Glutamatergic neuron (in vitro differentiated cells): ENCODE measurements around the gene EIF2B5. TPM values are rescaled to one million over a fixed set of nuclear protein-coding genes. Genes with fewer than 3 reads are reported as not detected.

Source experiments
- DNase-seq: peaks from one replicate; pipeline ENCODE4 v3.0.0; 2022
- H3K27ac Mint-ChIP-seq: one replicate; pipeline ENCODE4 v1.8.0; 2020; ENCODE audit warnings: mild to moderate bottlenecking, mixed read lengths, inconsistent platforms; ENCODE audit not compliant: unreplicated experiment
- H3K27me3 Mint-ChIP-seq: one replicate; pipeline ENCODE4 v1.8.0; 2020; ENCODE audit warnings: mild to moderate bottlenecking, moderate library complexity, mixed read lengths, inconsistent platforms; ENCODE audit not compliant: unreplicated experiment
- H3K36me3 Mint-ChIP-seq: one replicate; pipeline ENCODE4 v1.8.0; 2020; ENCODE audit warnings: mild to moderate bottlenecking, mixed read lengths, inconsistent platforms; ENCODE audit not compliant: unreplicated experiment
- H3K4me1 Mint-ChIP-seq: one replicate; pipeline ENCODE4 v1.8.0; 2020; ENCODE audit warnings: mild to moderate bottlenecking, low read depth, mixed read lengths, inconsistent platforms; ENCODE audit not compliant: unreplicated experiment
- H3K4me3 Mint-ChIP-seq: one replicate; pipeline ENCODE4 v1.8.0; 2020; ENCODE audit warnings: mild to moderate bottlenecking, mixed read lengths, inconsistent platforms; ENCODE audit not compliant: unreplicated experiment
- H3K9me3 Mint-ChIP-seq: one replicate; pipeline ENCODE4 v1.8.0; 2020; ENCODE audit warnings: mild to moderate bottlenecking, moderate library complexity, mixed read lengths, inconsistent platforms; ENCODE audit not compliant: unreplicated experiment
- total RNA-seq: library from RNA; stranded (reverse); fragmentation: NEBNext Ultra II Directional; extraction: Animal tissue kit (Norgen Biotek cat#: 25700); gene quantifications from one replicate; pipeline ENCODE4 v1.2.1, GENCODE V29; 2021; ENCODE audit not compliant: unreplicated experiment
- TF ChIP-seq, protein P1 (sequence below): fragments of 200-600 bp; sonication (generic); IDR thresholded peaks from one replicate; pipeline ENCODE4 v1.5.0; 2021; ENCODE audit not compliant: partially characterized antibody, unreplicated experiment

EIF2B5 gene
- total RNA-seq, 1 donor from 2014 or later, result 41.6 TPM

DNA sequence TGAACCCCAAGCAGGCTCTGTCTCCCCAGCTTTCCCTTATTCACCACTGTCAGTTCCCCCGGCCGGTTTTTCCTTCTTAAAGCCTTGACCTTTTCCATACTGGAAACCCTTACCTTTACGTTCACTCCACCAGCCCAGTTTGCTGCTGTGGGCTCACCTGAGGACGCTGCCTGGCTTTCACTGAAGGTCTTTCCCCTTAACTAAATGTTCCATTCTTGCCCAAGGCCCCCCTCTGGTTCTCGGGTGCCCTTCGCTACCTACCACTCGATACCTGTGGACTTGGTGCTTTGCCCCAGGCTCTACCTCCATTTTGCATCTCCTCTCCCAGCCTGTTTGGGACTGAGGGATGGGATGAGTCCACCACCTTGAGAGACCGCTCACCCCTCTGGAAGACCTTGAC is 40.3 kb downstream of the EIF2B5 start:
- peaks cover 19% of the 10 kb centered on the region for H3K4me1 Mint-ChIP-seq
- H3K27ac Mint-ChIP-seq, result peak overlapping the region; percentile 86
- peaks cover 11% of the 10 kb centered on the region for H3K36me3 Mint-ChIP-seq

DNA sequence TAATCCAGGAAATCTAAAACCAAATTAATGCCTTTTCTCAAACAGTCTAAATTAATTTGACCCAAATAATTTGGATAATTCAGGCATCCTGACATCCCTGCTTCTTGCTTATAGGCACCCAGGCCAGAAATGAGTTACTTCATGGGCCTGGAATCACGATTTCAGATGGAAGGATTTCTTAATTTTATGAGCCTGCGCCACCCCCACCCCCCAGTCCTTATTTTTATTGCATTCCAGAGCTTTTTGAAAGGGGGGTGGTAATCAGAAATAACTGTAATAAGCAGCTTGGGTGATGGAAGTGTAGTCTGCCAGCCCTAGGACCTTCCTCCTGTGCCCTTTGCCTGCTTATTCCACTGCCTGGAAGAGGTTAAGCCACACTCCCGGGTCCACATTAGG is 40.8 kb downstream of the EIF2B5 start:
- DNase-seq, result no peak
- H3K27me3 Mint-ChIP-seq, result peaks cover 13% of the 10 kb centered on the region
- H3K9me3 Mint-ChIP-seq, result peaks cover 12% of the 10 kb centered on the region
- peak overlapping the region; percentile 86 for H3K27ac Mint-ChIP-seq
- TF ChIP-seq, protein P1, sequence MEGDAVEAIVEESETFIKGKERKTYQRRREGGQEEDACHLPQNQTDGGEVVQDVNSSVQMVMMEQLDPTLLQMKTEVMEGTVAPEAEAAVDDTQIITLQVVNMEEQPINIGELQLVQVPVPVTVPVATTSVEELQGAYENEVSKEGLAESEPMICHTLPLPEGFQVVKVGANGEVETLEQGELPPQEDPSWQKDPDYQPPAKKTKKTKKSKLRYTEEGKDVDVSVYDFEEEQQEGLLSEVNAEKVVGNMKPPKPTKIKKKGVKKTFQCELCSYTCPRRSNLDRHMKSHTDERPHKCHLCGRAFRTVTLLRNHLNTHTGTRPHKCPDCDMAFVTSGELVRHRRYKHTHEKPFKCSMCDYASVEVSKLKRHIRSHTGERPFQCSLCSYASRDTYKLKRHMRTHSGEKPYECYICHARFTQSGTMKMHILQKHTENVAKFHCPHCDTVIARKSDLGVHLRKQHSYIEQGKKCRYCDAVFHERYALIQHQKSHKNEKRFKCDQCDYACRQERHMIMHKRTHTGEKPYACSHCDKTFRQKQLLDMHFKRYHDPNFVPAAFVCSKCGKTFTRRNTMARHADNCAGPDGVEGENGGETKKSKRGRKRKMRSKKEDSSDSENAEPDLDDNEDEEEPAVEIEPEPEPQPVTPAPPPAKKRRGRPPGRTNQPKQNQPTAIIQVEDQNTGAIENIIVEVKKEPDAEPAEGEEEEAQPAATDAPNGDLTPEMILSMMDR, result no peak
- H3K4me1 Mint-ChIP-seq, result peaks cover 19% of the 10 kb centered on the region
- H3K36me3 Mint-ChIP-seq, result peaks cover 8% of the 10 kb centered on the region
- H3K4me3 Mint-ChIP-seq, result peak overlapping the region; percentile 95

More for the DNA sequence above, 40.3 kb downstream of the EIF2B5 start:
- H3K9me3 Mint-ChIP-seq, result peaks cover 12% of the 10 kb centered on the region
- no peak for DNase-seq
- peak overlapping the region; percentile 95 for H3K4me3 Mint-ChIP-seq
- peaks cover 16% of the 10 kb centered on the region for H3K27me3 Mint-ChIP-seq
- TF ChIP-seq, protein P1, result no peak

DNA sequence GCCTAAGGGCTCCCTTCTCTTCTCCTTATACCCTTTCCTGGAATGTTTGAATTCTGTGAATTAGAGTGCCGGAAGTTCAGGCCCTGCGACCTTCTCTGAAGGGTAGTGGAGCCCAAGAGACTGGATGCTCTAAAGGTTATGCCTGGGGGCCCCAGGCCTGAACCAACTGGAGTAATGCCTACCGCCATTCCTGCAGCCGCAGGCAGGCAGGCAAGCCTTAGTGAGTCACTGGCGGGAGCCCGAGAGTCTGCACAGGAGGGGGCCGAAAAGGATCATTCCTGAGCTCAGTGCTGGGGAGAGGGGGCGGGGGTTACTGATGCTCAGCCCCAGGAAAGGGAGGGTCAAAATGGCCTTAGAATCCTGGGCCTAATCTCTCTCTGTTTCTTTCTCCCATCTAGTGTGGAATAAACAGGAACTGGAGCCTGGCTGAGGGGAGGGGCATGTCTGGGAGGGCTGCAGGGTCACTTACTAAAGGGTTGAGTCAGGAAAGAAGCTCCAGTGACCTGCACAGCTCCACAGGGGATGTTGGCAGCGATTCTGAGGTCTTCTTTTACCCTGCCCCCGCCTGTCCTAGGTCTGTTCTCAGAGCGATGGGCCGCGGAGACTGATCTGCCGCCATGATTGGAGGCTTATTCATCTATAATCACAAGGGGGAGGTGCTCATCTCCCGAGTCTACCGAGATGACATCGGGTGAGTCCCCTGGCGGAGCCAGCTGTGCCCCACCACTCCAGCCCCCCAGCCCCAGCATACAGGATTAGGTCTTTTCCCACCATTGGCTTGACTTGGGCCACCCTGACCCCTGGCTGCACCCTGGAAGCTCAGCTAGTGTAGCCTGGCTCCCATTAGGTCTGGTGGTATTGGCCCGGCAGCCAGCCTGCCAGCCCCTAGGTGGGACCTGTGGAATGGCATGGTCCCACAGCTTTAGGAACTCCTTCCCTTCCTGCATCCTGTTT is 41.5 kb downstream of the EIF2B5 start:
- Mint-ChIP-seq H3K27me3 (peaks cover 10% of the 10 kb centered on the region), H3K4me1 (peaks cover 19% of the 10 kb centered on the region), H3K9me3 (peaks cover 12% of the 10 kb centered on the region), H3K27ac (peak overlapping the region; percentile 22), H3K4me3 (peak overlapping the region; percentile 95), H3K36me3 (peaks cover 5% of the 10 kb centered on the region)
- TF ChIP-seq, protein P1, result no peak
- DNase-seq, result no peak

DNA sequence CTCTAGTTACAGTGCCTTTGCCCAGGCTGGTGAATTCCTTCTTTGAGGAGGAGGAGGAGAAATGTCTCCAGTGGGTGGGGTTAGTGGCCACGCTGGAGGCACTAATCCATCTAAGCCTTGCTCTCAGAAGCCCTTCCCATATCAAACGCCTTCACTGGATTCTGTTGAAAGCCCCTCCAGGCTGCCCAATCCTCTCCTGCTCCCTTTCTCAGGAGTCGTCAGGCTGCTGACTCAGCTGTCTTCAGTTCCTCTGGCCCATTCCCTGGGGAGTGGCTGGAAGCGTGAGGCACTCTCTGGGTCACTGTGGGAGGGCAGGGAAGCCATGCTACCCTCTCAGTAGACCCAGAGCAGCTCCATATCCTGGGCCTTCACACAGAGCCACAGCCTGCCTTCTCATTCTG is 42.2 kb downstream of the EIF2B5 start:
- peaks cover 12% of the 10 kb centered on the region for H3K9me3 Mint-ChIP-seq
- H3K4me3 Mint-ChIP-seq, result peak overlapping the region; percentile 75
- H3K27ac Mint-ChIP-seq, result no peak overlapping the region
- peaks cover 5% of the 10 kb centered on the region for H3K36me3 Mint-ChIP-seq
- peaks cover 10% of the 10 kb centered on the region for H3K27me3 Mint-ChIP-seq
- DNase-seq, result peak; percentile 56
- H3K4me1 Mint-ChIP-seq, result peaks cover 19% of the 10 kb centered on the region
- TF ChIP-seq, protein P1, result no peak

DNA sequence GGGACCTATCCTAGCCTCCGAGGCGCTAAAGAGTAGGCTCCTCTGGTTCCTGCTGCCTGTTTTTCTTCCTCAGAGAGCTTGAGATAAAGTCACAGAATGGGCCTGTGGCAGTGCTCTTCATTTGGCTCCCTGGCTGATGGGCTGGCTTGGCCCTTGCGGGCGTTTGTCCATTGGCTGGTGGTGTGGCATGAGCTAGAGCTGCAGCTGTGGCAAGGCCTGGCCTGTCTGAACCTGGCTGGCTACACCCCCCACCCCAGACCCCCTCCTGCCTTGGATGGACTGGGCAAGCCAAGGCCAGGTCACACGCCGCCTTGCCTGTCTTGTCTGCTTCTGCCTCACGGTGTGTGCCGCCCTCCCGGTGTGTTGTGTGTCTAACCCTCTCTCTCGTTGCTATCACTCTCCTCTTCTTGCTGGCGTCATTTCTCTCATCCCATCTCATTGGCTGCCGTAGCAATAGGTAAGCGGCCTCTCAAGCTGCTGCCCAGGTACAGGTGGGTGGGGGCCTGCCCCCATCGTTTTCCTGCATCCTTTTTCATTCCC is 42.7 kb downstream of the EIF2B5 start:
- TF ChIP-seq, protein P1, result no peak
- Mint-ChIP-seq H3K27me3 (peaks cover 8% of the 10 kb centered on the region), H3K4me3 (peak overlapping the region; percentile 73), H3K27ac (peak overlapping the region; percentile 75), H3K36me3 (peaks cover 3% of the 10 kb centered on the region), H3K9me3 (peaks cover 12% of the 10 kb centered on the region), H3K4me1 (peaks cover 19% of the 10 kb centered on the region)
- no peak for DNase-seq
